NCI-H1417 (cell line): ENCODE data around the gene WDR27.
"Not testable (repeated sequence)": the region's sequence is repeated elsewhere in the genome, so short reads cannot be mapped to it uniquely, and the experiment has no call there.

Source experiments
- DNase-seq, 3 experiments: peaks; one replicate each; lab custom pipeline; 2025; lab: John Stamatoyannopoulos, UW

Gene WDR27

DNA sequence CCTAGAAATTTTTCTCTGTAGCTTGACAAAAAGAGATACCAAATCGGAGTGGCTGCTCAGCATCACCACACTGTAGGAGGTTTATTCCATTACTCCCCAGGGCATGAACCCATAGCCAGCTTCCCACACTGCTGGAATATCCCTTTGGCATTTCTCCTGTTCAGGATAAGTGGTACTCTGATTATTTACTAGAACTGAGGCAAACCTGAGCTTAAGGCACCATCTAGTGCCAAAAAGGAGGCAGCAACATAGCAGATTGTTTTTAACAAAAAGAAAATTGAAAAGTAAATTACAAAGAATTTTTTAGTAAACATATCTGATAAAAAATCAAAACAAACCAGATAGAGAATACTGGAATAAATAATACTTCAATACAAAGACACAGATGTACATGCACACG lies 181.7 kb downstream of the WDR27 start:
- peak in 1 of 3 experiments; percentile 28 for DNase-seq

DNA sequence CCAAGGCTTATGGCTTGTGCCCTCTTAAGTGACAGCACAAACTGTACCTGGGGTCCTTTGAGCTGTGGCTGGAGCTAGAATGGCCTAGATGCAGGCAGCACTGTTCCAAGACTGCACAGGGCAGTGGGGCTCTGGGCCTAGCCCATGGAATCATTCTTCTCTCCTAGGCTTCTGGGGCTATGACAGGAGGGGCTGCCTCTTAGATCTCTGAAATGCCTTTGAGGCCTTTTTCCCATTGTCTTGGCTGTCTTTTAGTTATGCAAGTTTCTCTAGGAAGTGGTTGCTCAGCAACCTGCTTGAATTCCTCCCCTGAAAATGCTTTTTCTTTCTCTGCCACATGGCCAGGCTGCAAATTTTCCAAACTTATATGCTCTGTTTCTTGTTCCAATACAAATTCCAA lies 183.4 kb downstream of the WDR27 start:
- DNase-seq = no peak

DNA sequence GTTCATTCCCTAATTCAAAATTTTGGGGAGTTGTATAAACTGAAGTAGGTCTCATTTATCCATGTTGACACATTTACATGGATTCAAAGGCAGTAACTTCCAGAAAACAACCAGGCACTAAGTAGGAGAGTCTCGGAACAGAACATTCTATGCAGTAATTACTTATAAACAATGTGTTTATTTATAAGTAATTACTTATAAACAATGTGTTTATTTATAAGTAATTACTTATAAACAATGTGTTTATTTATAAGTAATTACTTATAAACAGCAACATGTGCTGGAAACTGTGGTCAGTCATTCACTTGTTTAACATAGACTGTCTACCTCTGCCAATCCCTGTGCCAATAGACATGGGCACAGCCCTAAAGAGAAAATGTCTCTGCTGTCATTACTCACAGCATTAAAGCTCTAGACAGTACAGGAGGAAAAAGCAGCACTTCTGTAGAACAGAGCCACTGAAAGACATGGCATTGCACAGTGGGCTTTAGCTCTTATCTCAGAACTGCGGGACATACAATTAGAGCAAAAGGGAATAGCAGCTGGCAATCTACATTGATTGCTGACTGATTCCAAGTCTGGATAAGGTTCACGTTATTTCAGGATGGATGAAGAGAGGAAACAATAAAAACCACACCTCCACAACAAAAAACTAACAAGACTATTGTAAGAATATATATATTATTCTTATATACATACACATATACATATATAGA lies 188.2 kb downstream of the WDR27 start:
- peak in 1 of 3 experiments; percentile 13 for DNase-seq

DNA sequence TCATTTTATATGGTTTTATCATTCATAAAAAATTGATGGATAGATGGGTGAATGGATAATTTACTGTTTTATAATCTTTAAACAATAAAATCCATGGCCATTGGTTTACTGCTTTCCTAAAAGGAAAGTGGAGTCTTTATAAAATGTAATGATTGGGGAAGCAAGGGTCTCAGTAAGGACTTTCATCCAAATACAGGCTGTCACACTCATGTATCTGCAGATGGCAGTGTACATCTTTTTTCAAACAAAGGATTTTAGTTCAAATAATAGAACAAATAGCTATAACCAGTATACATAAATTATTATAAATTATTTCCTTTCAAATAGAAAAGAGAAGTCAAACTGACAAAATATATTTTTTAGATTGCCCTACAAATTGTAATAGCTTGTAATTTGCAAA lies 190.0 kb downstream of the WDR27 start:
- DNase-seq = not testable (repeated sequence)

DNA sequence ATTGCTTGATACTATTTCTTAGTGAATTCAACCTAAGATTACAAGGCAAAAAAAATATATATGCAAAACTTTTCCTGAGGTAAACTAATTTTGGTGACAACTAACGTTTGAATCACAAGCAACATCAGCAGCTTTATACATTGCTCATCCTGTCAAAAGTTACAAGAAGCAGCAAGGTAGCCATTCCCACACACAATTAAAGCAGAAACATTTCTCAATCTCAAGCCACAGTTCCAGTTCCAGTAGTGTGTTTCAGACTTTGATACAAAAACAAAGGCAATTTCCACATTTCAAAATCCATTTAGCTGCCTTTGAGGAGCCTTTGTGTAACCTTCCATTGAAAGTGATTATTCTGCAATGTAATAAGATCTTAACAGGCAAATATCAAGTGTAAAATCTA lies 191.0 kb downstream of the WDR27 start:
- no peak for DNase-seq

DNA sequence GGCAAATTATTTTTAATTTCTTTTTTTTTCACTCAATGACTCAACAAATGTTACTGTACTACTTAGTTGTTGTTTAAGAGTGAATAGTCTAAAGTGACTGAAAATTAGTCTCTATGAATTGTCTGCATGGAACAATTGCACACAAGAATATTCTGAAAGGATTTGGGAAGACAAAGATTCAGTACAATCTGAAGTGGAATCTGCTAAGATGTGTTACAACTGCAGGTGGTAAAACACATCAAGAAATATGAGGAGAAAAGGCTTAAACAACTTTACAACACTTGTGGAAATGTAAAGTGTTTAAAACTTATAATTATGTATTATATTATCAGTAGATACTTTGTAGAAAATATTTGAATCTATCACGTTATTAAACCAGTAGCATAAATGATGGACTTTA lies 193.4 kb downstream of the WDR27 start:
- DNase-seq = no peak

DNA sequence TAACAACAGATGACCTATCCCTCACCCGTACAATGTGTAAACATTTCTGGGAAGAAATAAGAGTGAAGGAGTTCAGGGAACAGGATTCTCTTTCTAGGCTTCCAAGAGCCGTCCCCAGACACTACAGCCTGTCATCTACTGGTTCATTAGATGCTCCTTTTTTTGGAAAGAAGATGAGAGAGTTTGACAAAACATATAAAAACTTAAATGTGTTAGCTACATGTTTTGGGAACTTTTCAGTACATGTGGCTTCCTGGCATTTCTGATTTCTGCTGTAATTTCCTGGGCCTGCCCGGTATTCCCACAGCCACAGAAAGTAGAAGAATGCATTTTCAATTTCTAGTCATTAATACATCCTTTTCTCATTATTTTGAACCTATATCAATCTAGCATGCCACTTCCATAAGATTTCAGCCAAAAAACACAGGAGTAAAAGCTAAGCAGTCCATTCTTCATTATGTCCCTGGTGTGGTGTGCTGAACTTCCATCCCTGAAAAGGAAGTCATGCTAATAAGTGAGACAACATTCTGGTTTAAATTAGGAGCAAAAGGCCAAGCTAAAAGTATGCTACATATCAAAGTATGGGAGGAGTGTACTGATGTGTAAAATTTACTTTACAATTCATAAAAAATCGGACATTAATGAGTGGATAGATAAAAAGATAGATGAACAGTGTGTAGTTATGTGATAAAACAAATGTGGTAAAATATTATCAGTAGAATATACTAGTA lies 198.2 kb downstream of the WDR27 start:
- no peak for DNase-seq

DNA sequence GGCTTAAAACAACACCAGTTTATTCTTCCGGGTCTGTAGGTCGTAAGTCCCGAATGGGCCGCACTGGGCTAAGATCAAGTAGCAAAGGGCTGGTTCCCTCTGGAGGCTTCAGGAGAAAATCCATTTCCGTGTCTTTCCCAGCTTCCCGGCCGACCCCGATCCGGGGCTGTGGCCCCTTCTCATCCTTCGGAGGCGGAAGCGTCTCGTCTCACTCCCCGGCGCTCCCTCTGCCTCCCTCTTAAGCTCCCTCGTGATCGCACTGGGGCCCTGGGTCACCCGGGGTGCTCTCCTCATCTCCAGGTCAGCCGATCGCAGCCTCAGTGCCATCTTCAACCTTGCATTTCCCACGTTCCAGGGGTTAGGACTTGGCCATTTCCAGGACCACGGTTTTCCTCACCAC lies 199.4 kb downstream of the WDR27 start:
- no peak for DNase-seq

DNA sequence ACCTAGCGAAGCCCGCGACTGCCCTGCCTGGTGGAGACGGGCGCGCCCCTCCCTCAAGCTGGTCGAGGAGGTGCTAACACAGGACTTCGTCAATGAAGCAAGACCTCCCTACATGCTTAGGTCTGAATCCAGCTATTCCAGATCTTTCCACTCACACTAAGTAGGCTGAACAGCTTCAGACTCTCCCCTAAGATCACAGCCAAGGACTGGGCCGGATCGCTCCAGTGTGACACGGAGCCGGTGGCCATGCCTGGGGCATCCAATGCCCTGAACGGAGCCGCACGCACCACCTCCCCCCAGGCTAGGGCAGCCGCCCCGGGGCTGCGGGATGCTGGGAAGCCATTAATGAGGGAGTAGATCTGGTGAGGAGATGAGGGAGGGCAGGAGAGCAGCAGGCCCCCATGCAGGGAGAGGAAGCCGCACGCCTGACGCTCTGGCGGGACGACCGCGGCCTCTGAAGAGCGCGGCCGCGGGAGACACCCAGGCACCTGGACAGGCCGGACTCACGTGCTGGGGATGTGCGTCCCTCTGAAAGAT lies 200.0 kb downstream of the WDR27 start:
- DNase-seq = no peak

DNA sequence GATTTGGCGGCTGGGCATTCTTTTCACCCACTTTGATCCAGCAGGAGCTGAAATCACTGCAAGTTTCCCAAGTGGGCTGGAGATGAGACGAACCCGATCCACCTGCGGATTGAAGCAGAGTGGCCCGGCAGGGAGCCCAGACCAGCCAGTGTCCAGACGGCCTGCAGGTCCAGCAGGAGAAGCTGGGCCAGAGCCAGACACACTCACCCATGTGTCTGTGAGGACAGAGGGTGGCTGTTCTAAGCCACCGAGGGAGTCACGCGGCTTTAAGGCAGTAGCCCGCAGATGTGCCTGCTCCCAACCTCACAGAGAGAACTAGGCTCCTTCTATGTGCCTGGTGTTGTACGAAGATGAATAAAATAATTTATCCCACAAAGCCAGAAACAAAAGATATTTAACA lies 200.7 kb downstream of the WDR27 start:
- DNase-seq = no peak

DNA sequence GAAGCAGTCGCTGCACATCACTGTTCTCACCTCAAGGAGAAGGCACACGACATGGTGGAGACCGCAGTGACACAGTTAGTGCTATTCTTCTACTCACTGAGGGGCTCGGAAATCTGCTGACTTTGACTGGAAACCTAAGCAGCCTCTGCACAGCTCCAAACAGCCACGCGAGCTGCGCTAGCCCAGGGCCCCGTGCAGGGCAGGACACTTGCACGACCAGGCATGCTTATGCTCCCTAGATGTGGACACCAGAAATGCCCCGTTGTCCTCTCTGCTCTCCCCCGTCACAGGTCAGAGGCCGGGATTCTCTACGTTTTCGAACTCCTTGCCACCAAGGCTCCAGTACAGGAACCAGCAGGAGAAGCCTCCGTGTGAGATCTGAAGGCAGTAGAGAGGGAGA lies 201.1 kb downstream of the WDR27 start:
- no peak for DNase-seq

DNA sequence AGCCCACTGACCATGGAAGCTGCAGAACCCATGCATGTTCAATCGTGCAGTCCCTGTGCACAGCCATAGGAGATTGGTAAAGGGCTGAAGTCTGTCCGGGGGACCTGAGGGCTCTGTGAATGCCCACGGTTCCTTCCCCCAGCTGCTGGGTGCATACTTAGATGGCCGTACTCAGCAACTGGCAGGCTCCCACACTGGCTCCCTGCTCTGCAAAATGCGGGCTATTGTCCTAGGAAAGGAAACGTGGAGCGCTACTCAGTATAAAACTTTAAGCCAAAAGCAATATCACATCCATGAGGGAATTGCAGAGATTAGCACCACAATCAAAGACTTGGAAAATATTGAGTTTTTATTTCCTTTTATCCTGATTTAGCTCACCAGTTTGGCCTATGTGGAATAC lies 202.0 kb downstream of the WDR27 start:
- no peak for DNase-seq

DNA sequence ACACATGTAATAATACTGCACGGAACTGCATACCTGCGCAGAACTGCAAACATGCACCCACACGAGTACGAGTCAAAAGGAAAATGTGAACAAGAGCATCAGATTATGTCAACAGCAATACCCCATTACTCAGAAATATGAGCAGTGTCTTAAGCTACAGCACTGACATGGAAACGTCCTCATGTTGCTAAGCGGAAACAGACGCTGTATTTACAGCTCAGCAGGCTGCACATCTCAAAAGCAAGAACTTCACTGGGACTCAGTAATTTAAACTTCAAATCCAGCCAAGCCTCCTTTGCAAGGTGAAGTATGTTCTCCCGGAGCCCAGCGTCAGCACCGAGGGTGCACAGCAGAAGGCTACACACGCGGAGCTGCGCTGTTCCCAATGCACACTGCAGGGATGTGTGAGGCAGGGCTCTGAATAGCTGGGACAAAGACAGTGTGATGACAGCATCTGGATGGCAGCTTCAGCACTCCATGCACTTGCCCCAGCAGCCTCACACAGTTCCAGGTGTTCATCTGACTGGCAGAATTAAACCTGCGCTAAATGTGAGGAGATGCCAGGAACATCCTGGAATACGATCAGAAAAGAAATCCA lies 202.8 kb downstream of the WDR27 start:
- no peak for DNase-seq

DNA sequence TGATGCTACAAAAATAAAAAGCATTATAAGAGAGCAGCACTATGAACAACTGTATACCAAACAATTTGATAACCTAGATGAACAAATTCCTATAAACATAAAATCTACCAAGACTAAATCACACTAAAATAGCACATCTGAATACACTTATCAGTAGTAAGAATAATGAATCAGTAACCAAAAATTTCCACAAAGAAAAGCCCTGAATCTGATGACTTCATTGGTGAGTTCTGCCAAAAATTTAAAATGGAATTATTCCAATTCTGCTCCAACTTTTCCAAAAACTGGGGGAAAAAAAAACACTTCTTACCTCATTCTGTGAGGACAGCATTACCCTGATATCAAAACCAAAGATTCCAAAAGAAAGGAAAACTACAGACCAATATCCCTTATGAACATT lies 206.2 kb downstream of the WDR27 start:
- DNase-seq = no peak

DNA sequence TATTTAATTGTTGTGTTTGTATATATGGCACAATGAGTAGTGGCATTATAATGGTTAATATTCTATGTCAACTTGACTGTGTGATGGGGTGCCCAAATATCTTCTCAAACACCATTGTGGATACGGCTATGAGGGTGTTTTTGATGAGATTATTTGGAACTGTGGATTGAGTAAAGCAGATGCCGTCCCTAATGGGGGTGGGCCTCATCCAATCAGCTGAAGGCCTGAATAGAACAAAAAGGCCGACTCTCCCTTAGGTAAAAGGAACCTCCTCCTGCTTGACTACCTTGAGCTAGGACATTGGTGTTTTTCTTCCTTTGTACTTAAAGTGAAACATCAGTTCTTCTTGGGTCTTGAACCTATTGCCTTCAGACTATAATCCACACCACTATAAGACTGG lies 207.8 kb downstream of the WDR27 start:
- no peak for DNase-seq

DNA sequence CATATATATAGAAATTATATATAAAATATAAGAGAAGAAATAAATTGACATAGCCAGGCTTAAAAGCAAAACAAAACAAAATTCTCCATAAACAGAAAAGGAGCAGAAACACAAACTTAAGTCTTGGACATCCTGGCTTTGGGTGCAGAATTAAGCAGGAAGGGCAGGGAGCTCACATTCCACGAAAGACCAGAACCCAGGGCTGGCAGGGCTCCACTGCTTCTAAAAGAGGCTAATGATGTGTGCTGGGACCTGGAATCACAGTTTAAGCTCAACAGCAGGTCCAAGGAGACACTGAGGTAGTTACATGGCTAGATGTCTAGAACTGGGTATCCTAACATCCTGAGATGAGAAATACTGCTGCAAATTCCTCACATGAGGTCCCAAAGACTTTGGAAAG lies 210.3 kb downstream of the WDR27 start:
- no peak for DNase-seq

DNA sequence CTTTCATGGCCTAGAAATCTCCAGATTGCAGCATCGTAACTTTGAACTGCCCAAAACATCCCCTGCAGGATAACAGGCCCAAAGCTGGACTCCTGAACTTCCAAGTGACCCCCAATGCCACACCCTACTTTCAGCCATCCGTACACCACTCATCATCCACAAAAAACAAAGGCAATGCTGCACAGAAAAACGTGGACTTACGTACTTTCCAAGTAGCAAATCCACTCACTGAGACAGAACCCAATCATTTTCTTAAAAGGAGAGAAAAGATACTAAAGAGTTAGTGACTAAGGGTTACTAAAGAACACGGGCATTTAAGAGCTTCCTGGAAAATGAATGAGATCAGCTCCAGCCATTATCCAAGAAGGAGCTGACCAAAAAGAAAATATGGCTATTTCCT lies 211.0 kb downstream of the WDR27 start:
- no peak for DNase-seq

DNA sequence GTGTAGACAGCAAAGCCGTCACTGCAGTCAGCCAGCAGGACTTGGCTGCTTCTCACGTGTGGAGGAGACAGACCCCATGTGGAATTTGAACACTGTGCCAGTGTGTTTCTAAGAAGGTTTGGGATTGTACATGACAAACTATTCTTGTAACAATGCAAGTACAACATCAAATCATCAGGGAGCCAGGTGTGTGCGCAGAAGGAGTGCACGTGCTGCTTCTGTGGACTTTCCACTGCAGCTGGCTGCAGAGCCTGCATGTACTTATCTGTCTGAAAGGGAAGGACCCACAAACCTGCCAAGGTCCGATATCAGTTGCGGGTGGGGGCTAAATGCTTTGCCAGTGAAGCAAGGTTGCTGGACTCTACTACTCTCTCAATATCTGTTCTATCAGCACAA lies 211.6 kb downstream of the WDR27 start:
- DNase-seq = no peak

DNA sequence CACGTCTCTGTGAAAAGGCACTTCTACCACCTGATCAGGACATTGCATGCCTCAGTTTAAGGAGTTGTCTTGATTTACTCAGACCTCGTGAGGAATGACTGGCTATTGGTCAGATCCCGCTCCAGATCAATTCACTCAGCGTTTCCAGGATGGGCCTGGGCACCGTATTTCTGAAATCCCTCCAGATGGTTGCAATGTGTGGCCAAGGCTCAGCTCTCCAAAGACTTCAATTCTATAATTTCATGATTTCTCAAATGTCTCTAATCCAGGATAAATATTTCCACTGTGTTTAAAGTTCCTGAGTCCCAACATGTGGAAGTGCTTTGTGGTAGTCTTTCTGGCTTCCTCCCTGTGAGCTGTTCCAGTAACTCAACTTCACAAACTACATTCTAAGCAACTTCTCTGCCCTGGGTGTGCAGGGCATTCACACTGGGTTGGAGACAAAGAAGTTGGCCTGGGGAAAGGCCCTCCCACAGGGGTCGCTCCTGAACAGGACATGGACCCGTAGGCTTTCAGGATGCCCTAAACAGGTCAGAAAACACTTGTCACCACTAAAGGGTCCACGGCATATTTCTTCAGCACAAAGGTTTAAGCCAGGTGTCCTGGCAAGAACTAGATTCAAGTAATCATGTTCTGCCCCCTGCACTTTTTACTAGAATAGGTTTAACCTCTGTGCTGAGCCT lies 212.1 kb downstream of the WDR27 start:
- DNase-seq = no peak

DNA sequence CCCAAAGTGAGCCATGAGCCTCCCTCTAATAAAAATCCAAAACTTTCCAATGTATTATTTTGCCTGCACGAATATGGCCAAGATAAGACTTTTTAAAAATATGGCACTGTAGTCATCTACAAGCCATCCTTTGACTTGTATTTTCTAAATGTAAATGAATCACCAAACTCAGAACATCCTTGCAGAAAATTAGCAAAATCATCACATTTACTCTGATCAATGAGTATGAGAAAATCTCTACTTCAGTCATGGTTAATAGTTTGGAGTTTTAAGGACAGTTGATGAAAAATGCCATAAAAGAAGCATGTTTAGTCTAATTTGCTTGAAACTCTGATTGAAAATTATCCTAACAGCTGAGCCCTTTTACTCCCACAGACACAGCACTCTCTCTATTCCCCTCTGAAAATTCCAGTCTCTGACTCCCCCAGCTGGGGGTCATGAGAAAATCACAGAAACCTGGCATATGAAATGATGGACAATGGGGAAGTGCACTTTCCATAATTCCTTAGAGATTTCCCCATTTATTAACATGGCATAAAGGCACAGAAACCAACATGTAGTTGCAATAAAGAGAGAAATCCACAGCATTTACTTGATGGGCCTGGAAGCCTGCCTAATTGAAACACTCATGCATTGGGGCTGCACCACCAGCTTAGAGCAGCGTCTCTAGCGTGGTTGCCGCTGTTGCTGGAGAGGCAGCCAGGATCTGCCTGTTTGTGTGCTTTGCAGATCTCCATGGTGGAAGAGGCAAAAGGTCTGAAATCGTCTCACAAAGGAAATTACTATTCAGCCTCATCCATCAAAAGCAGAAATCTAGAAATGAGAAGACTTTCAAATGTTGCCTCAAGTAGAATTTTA lies 214.0 kb downstream of the WDR27 start:
- peak in 1 of 3 experiments; percentile 45 for DNase-seq

DNA sequence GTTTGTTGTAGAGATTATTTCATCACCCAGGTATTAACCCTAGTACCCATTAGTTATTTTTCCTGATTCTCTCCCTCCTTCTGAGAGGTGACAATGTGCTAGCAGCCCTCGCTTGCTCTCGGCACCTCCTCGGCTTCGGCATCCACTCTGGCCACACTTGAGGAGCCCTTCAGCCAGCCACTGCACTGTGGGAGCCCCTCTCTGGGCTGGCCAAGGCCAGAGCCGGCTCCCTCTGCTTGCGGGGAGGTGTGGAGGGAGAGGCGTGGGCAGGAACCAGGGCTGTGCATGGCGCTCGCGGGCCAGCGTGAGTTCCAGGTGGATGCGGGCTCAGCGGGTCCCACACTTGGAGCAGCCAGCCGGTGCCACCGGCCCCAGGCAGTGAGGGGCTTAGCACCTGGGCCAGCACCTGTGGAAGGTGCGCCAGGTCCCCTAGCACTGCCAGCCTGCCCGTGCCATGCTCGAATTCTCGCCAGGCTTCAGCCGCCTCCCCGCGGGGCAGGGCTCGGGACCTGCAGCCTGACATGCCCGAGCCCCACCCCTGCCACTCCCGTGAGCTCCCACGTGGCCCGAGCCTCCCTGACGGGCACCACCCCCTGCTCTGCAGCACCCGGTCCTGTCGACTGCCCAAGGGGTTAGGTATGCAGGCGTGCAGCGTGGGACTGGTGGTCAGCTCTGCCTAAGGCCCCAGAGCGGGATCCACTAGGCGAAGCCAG lies 221.9 kb downstream of the WDR27 start:
- no peak for DNase-seq
